Measurements from ENCODE around the gene TSC22D1.

The TSC22D1 gene

GRCh38 chr13:44471686-44472085 lies 104.4 kb downstream of the TSC22D1 start:
- no peak for DNase-seq (ENCODE audit: low read depth)
- no peak for TF ChIP-seq CTCF (conservative IDR thresholded peaks at IDR 0.05; ENCODE audit: low read depth, low read length)
- no peak overlapping the region for H3K4me3 ChIP-seq (ENCODE audit: low read length)

GRCh38 chr13:44470638-44471562 lies 105.2 kb downstream of the TSC22D1 start:
- no peak overlapping the region for H3K4me3 ChIP-seq (ENCODE audit: low read length)
- TF ChIP-seq CTCF (conservative IDR thresholded peaks at IDR 0.05; ENCODE audit: low read depth, low read length), result peak; percentile 39
- DNase-seq (ENCODE audit: low read depth), result no peak

- H3K4me3 ChIP-seq (ENCODE audit: low read length), result no peak overlapping the region
- DNase-seq (ENCODE audit: low read depth), result no peak
- no peak for TF ChIP-seq CTCF (conservative IDR thresholded peaks at IDR 0.05; ENCODE audit: low read depth, low read length)
Observed at GRCh38 chr13:44468874-44469273, 107.3 kb downstream of the TSC22D1 start.

- no peak for DNase-seq (ENCODE audit: low read depth)
- TF ChIP-seq CTCF (conservative IDR thresholded peaks at IDR 0.05; ENCODE audit: low read depth, low read length), result no peak
- H3K4me3 ChIP-seq (ENCODE audit: low read length), result no peak overlapping the region
Observed at GRCh38 chr13:44465318-44465717, 110.8 kb downstream of the TSC22D1 start.

GRCh38 chr13:44464471-44464870 lies 111.7 kb downstream of the TSC22D1 start:
- TF ChIP-seq CTCF (conservative IDR thresholded peaks at IDR 0.05; ENCODE audit: low read depth, low read length), result no peak
- H3K4me3 ChIP-seq (ENCODE audit: low read length), result no peak overlapping the region
- DNase-seq (ENCODE audit: low read depth), result no peak

- no peak for DNase-seq (ENCODE audit: low read depth)
- no peak overlapping the region for H3K4me3 ChIP-seq (ENCODE audit: low read length)
- no peak for TF ChIP-seq CTCF (conservative IDR thresholded peaks at IDR 0.05; ENCODE audit: low read depth, low read length)
Observed at GRCh38 chr13:44463759-44464158, 112.4 kb downstream of the TSC22D1 start.

- no peak for DNase-seq (ENCODE audit: low read depth)
- no peak overlapping the region for H3K4me3 ChIP-seq (ENCODE audit: low read length)
- no peak for TF ChIP-seq CTCF (conservative IDR thresholded peaks at IDR 0.05; ENCODE audit: low read depth, low read length)
Observed at GRCh38 chr13:44459674-44460073, 116.5 kb downstream of the TSC22D1 start.

Measured in retinal pigment epithelial cell (primary cell).